CD14-positive monocyte (primary cell): ENCODE measurements around the gene CDIPT. TPM values are rescaled to one million over a fixed set of nuclear protein-coding genes. Genes with fewer than 3 reads are reported as not detected.

Experiments
- DNase-seq, 3 donors: peaks; one replicate each; pipeline ENCODE4 v3.0.0-alpha.2; 2011 to 2022
- H2AFZ ChIP-seq: 2 replicates; pipeline ENCODE4 v1.6.0; 2012; ENCODE audit warnings: mild to moderate bottlenecking, low read depth, low read length, inconsistent platforms; ENCODE audit not compliant: insufficient read depth, poor library complexity, severe bottlenecking
- H3K27ac ChIP-seq, 2 donors: 1 replicate in 1 of 2; 2 replicates in 1 of 2; pipeline ENCODE4 v1.5.1; 2012 to 2013; ENCODE audit warnings: low read length in 2 of 2, control low read depth in 1 of 2, inconsistent platforms in 1 of 2, low read depth in 1 of 2, mild to moderate bottlenecking in 1 of 2
- H3K27me3 ChIP-seq, 2 donors: one replicate each; pipeline versions ENCODE4 v1.6.0 to v1.6.1; 2011 to 2013; ENCODE audit warnings: low read length in 2 of 2; ENCODE audit not compliant: control insufficient read depth in 2 of 2, insufficient read depth in 2 of 2
- H3K36me3 ChIP-seq, 2 donors: replicated peaks in 1 of 2; 1 replicate in 1 of 2; 2 replicates in 1 of 2; pipeline versions ENCODE4 v1.5.1 to v1.6.1; 2012 to 2013; ENCODE audit warnings: low read length in 2 of 2, control low read depth in 1 of 2, inconsistent platforms in 1 of 2, mild to moderate bottlenecking in 1 of 2; ENCODE audit not compliant: insufficient read depth in 2 of 2, control insufficient read depth in 1 of 2
- H3K4me1 ChIP-seq, 2 donors: 1 replicate in 1 of 2; 2 replicates in 1 of 2; pipeline versions ENCODE4 v1.5.1 to v1.6.1; 2012 to 2013; ENCODE audit warnings: low read length in 2 of 2, control low read depth in 1 of 2, inconsistent platforms in 1 of 2, mild to moderate bottlenecking in 1 of 2, moderate library complexity in 1 of 2; ENCODE audit not compliant: insufficient read depth in 2 of 2, control insufficient read depth in 1 of 2
- H3K4me2 ChIP-seq: replicated peaks from 2 replicates; pipeline ENCODE3; 2012; ENCODE audit warnings: low read length, moderate library complexity, mild to moderate bottlenecking; ENCODE audit not compliant: poor library complexity, severe bottlenecking; ENCODE audit errors: extremely low read depth
- H3K4me3 ChIP-seq, 3 experiments: fragments of 200-600 bp in 1 of 3; sonication (generic) in 1 of 3; replicated peaks in 1 of 3; 1 replicate in 2 of 3; 2 replicates in 1 of 3; pipeline ENCODE4 v1.5.1; 2011 to 2013; ENCODE audit warnings: low read length in 3 of 3, mild to moderate bottlenecking in 3 of 3, control low read depth in 2 of 3, low read depth in 2 of 3, inconsistent platforms in 1 of 3, moderate library complexity in 1 of 3
- H3K79me2 ChIP-seq: 2 replicates; pipeline ENCODE4 v1.6.0; 2012; ENCODE audit warnings: mild to moderate bottlenecking, control low read depth, inconsistent platforms, low read length, moderate library complexity; ENCODE audit not compliant: insufficient read depth
- H3K9ac ChIP-seq: 2 replicates; pipeline ENCODE4 v1.6.0; 2017; ENCODE audit warnings: low read length, mild to moderate bottlenecking; ENCODE audit not compliant: insufficient read depth, poor library complexity, severe bottlenecking
- H3K9me3 ChIP-seq, 2 donors: replicated peaks in 1 of 2; 1 replicate in 1 of 2; 2 replicates in 1 of 2; pipeline versions ENCODE4 v1.5.1 to v1.6.1; 2012 to 2013; ENCODE audit warnings: low read length in 2 of 2, control low read depth in 1 of 2; ENCODE audit not compliant: control insufficient read depth in 1 of 2, insufficient read depth in 1 of 2
- H4K20me1 ChIP-seq: 2 replicates; pipeline ENCODE4 v1.6.0; 2012; ENCODE audit warnings: mild to moderate bottlenecking, low read length, control low read depth, moderate library complexity; ENCODE audit not compliant: insufficient read depth
- H3K27ac Mint-ChIP-seq, 7 donors: one replicate each; pipeline ENCODE4 v1.8.0; 2020; ENCODE audit warnings: mild to moderate bottlenecking in 7 of 7, mixed read lengths in 7 of 7, moderate library complexity in 6 of 7, inconsistent platforms in 2 of 7
- H3K27me3 Mint-ChIP-seq, 3 donors: one replicate each; pipeline ENCODE4 v1.8.0; 2021 to 2022; ENCODE audit warnings: low read depth in 3 of 3, mild to moderate bottlenecking in 3 of 3, mixed read lengths in 3 of 3, moderate library complexity in 3 of 3, inconsistent platforms in 1 of 3
- H3K36me3 Mint-ChIP-seq, 2 donors: one replicate each; pipeline ENCODE4 v1.8.0; 2020; ENCODE audit warnings: mixed read lengths in 2 of 2, inconsistent platforms in 1 of 2, mild to moderate bottlenecking in 1 of 2
- H3K4me1 Mint-ChIP-seq: one replicate; pipeline ENCODE4 v1.8.0; 2020; ENCODE audit warnings: mild to moderate bottlenecking, mixed read lengths
- H3K4me3 Mint-ChIP-seq, 2 donors: one replicate each; pipeline ENCODE4 v1.8.0; 2020; ENCODE audit warnings: mild to moderate bottlenecking in 2 of 2, mixed read lengths in 2 of 2, moderate library complexity in 1 of 2
- H3K9me3 Mint-ChIP-seq, 7 donors: one replicate each; pipeline ENCODE4 v1.8.0; 2020 to 2022; ENCODE audit warnings: mixed read lengths in 7 of 7, mild to moderate bottlenecking in 6 of 7, moderate library complexity in 6 of 7, inconsistent platforms in 2 of 7
- WGBS: methylation state at CpG from one replicate; pipeline ENCODE4 v1.1.5; 2013; ENCODE audit warnings: missing lambda C conversion rate; ENCODE audit not compliant: insufficient coverage; 5-methylcytosine and 5-hydroxymethylcytosine counted together
- intact Hi-C, 2 donors: fragments of 100-400 bp; cut with micrococcal nuclease; formaldehyde crosslinking; loops; one replicate each; pipeline versions ENCODE4 v1.15.0 to v1.15.1; 2023
- polyA plus RNA-seq, 3 donors: library from polyadenylated mRNA; depleted of rRNA in 1 of 3; unstranded in 2 of 3; stranded (reverse) in 1 of 3; fragments of 300-500 nt in 2 of 3; fragments of >200 nt in 1 of 3; fragmentation: Illumina TruSeq in 2 of 3; gene quantifications; 1 replicate in 2 of 3; 2 replicates in 1 of 3; pipeline ENCODE4 v1.2.3, GENCODE V29; 2012 to 2021
- TF ChIP-seq, protein P1 (sequence below): fragments of 200-600 bp; IDR thresholded peaks from one replicate; pipeline ENCODE4 v1.8.0; 2022; ENCODE audit warnings: antibody characterized with exemption, mild to moderate bottlenecking

The CDIPT gene
- polyA plus RNA-seq, 3 donors, result 67.2 to 98.8 (median 93.5) TPM

DNA sequence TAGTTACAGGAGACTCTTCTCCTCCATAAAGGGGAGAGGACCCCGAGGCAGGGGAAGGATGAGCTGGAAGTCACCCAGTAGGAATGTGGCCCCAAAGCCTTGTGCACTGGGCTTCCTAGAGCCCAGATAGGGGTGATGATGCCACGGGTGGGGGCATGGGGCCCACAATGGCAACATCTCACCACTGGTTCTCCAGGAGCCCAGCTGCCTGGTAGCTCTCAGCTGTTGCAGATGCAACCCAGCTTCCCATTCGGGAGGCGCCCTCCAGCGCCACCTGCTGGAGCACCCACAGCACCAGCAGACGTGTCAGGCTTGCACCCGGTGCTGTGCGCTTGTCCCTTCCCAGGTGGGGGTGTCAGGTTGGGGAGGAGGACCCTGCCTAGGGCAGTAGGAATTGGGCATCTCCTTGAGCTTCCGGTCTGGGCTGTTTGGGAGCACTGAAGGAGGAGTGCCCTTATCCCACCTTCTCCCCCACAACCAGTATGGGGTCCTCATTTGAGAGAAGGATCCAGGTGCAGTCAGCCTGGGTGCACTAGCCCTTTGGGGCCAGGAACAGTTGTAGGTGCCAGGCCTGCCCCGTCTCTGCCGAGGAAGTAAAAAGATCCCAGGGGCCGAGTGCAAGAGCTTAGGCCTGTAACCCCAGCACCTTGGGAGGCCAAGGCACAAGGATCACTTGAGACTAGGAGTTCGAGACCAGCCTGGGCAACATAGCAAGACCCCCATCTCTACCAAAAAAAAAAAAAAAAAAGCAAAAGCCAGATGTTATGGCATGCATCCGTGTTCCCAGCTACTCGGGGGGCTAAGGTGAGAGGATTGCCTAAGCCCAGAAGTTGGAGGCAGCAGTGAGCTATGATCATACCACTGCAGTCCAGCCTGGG lies 14.4 kb downstream of the CDIPT start:
- Histone ChIP-seq H3K36me3 (peaks cover 42 to 55% of the 10 kb centered on the region in 2 donors), H3K27ac (no peak overlapping the region), H4K20me1 (peaks cover 43% of the 10 kb centered on the region), H2AFZ (no peak overlapping the region), H3K4me3 (no peak overlapping the region), H3K9ac (no peak overlapping the region), H3K9me3 (no peaks in the 10 kb centered on the region), H3K79me2 (no peaks in the 10 kb centered on the region), H3K27me3 (no peaks in the 10 kb centered on the region), H3K4me1 (no peaks in the 10 kb centered on the region), H3K4me2 (no peak overlapping the region)
- Mint-ChIP-seq H3K27me3 (peaks cover 0 to 2% (median 1%) of the 10 kb centered on the region in 3 donors), H3K4me3 (no peak overlapping the region), H3K4me1 (no peaks in the 10 kb centered on the region), H3K36me3 (peaks cover 49 to 67% of the 10 kb centered on the region in 2 donors), H3K27ac (no peak overlapping the region), H3K9me3 (peaks cover 0 to 2% (median 0%) of the 10 kb centered on the region in 7 donors)
- TF ChIP-seq, protein P1, sequence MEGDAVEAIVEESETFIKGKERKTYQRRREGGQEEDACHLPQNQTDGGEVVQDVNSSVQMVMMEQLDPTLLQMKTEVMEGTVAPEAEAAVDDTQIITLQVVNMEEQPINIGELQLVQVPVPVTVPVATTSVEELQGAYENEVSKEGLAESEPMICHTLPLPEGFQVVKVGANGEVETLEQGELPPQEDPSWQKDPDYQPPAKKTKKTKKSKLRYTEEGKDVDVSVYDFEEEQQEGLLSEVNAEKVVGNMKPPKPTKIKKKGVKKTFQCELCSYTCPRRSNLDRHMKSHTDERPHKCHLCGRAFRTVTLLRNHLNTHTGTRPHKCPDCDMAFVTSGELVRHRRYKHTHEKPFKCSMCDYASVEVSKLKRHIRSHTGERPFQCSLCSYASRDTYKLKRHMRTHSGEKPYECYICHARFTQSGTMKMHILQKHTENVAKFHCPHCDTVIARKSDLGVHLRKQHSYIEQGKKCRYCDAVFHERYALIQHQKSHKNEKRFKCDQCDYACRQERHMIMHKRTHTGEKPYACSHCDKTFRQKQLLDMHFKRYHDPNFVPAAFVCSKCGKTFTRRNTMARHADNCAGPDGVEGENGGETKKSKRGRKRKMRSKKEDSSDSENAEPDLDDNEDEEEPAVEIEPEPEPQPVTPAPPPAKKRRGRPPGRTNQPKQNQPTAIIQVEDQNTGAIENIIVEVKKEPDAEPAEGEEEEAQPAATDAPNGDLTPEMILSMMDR, result peak; percentile 92
- WGBS, result 17% methylated on average over 5 of the region's 15 CpGs
- intact Hi-C loops, result loop anchor here (2.0 to 5.0 kb wide), 3 partner anchors 41 to 156 kb away; partner anchors contain the start of gene MAZ (in 1 of the 2)
- DNase-seq, result peak; percentile 64 to 70 (median 64)

DNA sequence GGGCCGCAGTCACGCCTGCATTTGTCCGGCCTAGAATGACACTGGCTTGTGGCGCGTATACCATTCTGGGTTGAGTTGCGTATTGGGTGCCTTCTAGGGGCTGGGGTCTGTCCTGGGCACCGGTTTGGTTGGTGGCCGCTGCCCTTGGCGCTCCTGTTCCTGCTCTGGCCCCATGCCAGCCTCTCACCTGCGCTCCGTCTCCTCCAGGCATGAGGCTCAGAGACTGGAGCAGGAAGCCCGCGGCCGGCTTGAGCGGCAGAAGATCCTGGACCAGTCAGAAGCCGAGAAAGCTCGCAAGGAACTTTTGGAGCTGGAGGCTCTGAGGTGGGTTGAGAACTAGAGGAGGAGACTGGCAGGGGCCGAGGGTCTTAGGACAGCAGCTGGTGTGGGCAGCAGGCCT lies 17.4 kb downstream of the CDIPT start:
- Mint-ChIP-seq H3K27me3 (peaks cover 0 to 2% (median 1%) of the 10 kb centered on the region in 3 donors), H3K27ac (peak overlapping the region in 2 of 7 donors; percentile 4 to 13)

More for the DNA sequence above, 17.4 kb downstream of the CDIPT start:
- Histone ChIP-seq H3K36me3 (peaks cover 67 to 81% of the 10 kb centered on the region in 2 donors), H3K4me2 (no peak overlapping the region), H3K27ac (no peak overlapping the region), H2AFZ (no peak overlapping the region), H3K4me1 (no peaks in the 10 kb centered on the region), H3K9me3 (no peaks in the 10 kb centered on the region), H3K27me3 (no peaks in the 10 kb centered on the region), H3K79me2 (no peaks in the 10 kb centered on the region), H3K9ac (no peak overlapping the region), H4K20me1 (peaks cover 62% of the 10 kb centered on the region), H3K4me3 (no peak overlapping the region)
- Mint-ChIP-seq H3K9me3 (peaks cover 0 to 2% (median 0%) of the 10 kb centered on the region in 7 donors), H3K36me3 (peaks cover 69 to 92% of the 10 kb centered on the region in 2 donors), H3K4me1 (no peaks in the 10 kb centered on the region), H3K4me3 (no peak overlapping the region)
- no peak for DNase-seq
- TF ChIP-seq, protein P1, result no peak
- 99% methylated on average over 15 of the region's 18 CpGs for WGBS
- intact Hi-C loops, result loop anchor here in 1 of 2 donors (5.0 kb wide), 2 partner anchors 38 to 153 kb away; partner anchors contain the start of gene MAZ
